GM23338 (cell line): Measurements from ENCODE around the gene SMTNL1. TPM values are rescaled to one million over a fixed set of nuclear protein-coding genes. Genes with fewer than 3 reads are reported as not detected.

ENCODE experiments used
- ATAC-seq: fragments of 200-7000 bp; cut with Tn5 transposase; 3 replicates; pipeline ENCODE4 v1.9.1; 2020
- DNase-seq: peaks from one replicate; pipeline ENCODE4 v3.0.0-alpha.2; 2015; ENCODE audit warnings: low spot score
- H2AFZ ChIP-seq: fragments of 200-600 bp; sonication (generic); 2 replicates; pipeline ENCODE4 v1.8.0; 2016; ENCODE audit warnings: antibody characterized with exemption, mild to moderate bottlenecking, moderate library complexity
- H3F3A ChIP-seq: fragments of 200-600 bp; sonication (generic); replicated peaks from 2 replicates; pipeline ENCODE4 v1.8.0; 2017; ENCODE audit warnings: antibody characterized with exemption, mixed run types, low read depth
- H3K27ac ChIP-seq: fragments of 200-600 bp; sonication (generic); 2 replicates; pipeline ENCODE4 v1.6.1; 2016; ENCODE audit warnings: low read depth
- H3K27me3 ChIP-seq: fragments of 200-600 bp; sonication (generic); 2 replicates; pipeline ENCODE4 v1.8.0; 2016; ENCODE audit warnings: mild to moderate bottlenecking, mixed run types, moderate library complexity; ENCODE audit not compliant: insufficient read depth
- H3K36me3 ChIP-seq: fragments of 200-600 bp; sonication (generic); 2 replicates; pipeline ENCODE4 v1.8.0; 2016; ENCODE audit warnings: mild to moderate bottlenecking; ENCODE audit not compliant: insufficient read depth
- H3K4me1 ChIP-seq: fragments of 200-600 bp; sonication (generic); 2 replicates; pipeline ENCODE4 v1.8.0; 2016; ENCODE audit warnings: mild to moderate bottlenecking, moderate library complexity; ENCODE audit not compliant: insufficient read depth
- H3K4me2 ChIP-seq: fragments of 200-600 bp; sonication (generic); 2 replicates; pipeline ENCODE4 v1.7.1; 2017; ENCODE audit warnings: mixed run types
- H3K4me3 ChIP-seq: fragments of 200-600 bp; sonication (generic); 2 replicates; pipeline ENCODE4 v1.6.1; 2016; ENCODE audit warnings: mixed run types
- H3K79me2 ChIP-seq: fragments of 200-600 bp; sonication (generic); replicated peaks from 2 replicates; pipeline ENCODE4 v1.8.0; 2017; ENCODE audit warnings: mild to moderate bottlenecking; ENCODE audit not compliant: insufficient read depth
- H3K9me2 ChIP-seq: fragments of 200-600 bp; sonication (generic); 2 replicates; pipeline ENCODE4 v1.8.0; 2017; ENCODE audit not compliant: insufficient read depth
- H4K20me1 ChIP-seq: fragments of 200-600 bp; sonication (generic); replicated peaks from 2 replicates; pipeline ENCODE4 v1.8.0; 2017; ENCODE audit warnings: mild to moderate bottlenecking; ENCODE audit not compliant: insufficient read depth
- H3K27ac Mint-ChIP-seq: 2 replicates; pipeline ENCODE4 v1.8.0; 2020; ENCODE audit warnings: inconsistent platforms, mild to moderate bottlenecking, moderate library complexity, mixed read lengths
- H3K27me3 Mint-ChIP-seq: 3 replicates; pipeline ENCODE4 v1.8.0; 2022; ENCODE audit warnings: low read depth, mild to moderate bottlenecking, moderate library complexity, mixed read lengths, inconsistent platforms; ENCODE audit not compliant: insufficient read depth, poor library complexity
- H3K36me3 Mint-ChIP-seq: 3 replicates; pipeline ENCODE4 v1.8.0; 2021; ENCODE audit warnings: low read depth, mild to moderate bottlenecking, inconsistent platforms, moderate library complexity, mixed read lengths
- H3K4me1 Mint-ChIP-seq: 3 replicates; pipeline ENCODE4 v1.8.0; 2020; ENCODE audit warnings: mild to moderate bottlenecking, inconsistent platforms, mixed read lengths
- H3K4me3 Mint-ChIP-seq: 3 replicates; pipeline ENCODE4 v1.8.0; 2021; ENCODE audit warnings: moderate library complexity, mild to moderate bottlenecking, inconsistent platforms, mixed read lengths
- H3K9me3 Mint-ChIP-seq: 3 replicates; pipeline ENCODE4 v1.8.0; 2020; ENCODE audit warnings: moderate library complexity, mild to moderate bottlenecking, inconsistent platforms, mixed read lengths
- EZH2 ChIP-seq: fragments of 200-600 bp; sonication (generic); IDR thresholded peaks from one replicate; pipeline ENCODE4 v1.8.0; 2017; ENCODE audit warnings: antibody characterized with exemption, mild to moderate bottlenecking, low read depth; ENCODE audit not compliant: unreplicated experiment
- EZH2phosphoT487 ChIP-seq: fragments of 200-600 bp; sonication (generic); IDR thresholded peaks from one replicate; pipeline ENCODE4 v1.8.1; 2018; ENCODE audit warnings: antibody characterized with exemption; ENCODE audit not compliant: unreplicated experiment
- POLR2AphosphoS5 ChIP-seq: IDR thresholded peaks from 2 replicates; pipeline ENCODE4 v1.6.1; 2016; ENCODE audit warnings: antibody characterized with exemption, low read depth
- STAT1 ChIP-seq: IDR thresholded peaks from one replicate; pipeline ENCODE4 v1.6.1; 2016; ENCODE audit warnings: antibody characterized with exemption; ENCODE audit not compliant: unreplicated experiment
- ZNF114 ChIP-seq: fragments of 250-450 bp; sonication (Bioruptor Pico); IDR thresholded peaks from 2 replicates; pipeline ENCODE4 v1.5.0; 2020; ENCODE audit warnings: mild to moderate bottlenecking, moderate library complexity
- ZNF331 ChIP-seq: fragments of 250-450 bp; sonication (Bioruptor Pico); IDR thresholded peaks from 2 replicates; pipeline ENCODE4 v1.5.0; 2020; ENCODE audit warnings: low read depth, mild to moderate bottlenecking, moderate library complexity
- polyA plus RNA-seq: library from polyadenylated mRNA; unstranded; fragments of >200 nt; fragmentation: Nextera tagmentation; extraction: Ambion mirVana; gene quantifications from 2 replicates; pipeline ENCODE4 v1.2.1, GENCODE V29; 2016
- total RNA-seq: library from RNA; depleted of rRNA; stranded (reverse); fragments of >200 nt; shearing (Covaris generic); gene quantifications from 2 replicates; pipeline ENCODE4 v1.2.3, GENCODE V29; 2014
- TF ChIP-seq, protein P1 (sequence below): IDR thresholded peaks from 2 replicates; pipeline ENCODE4 v1.6.1; 2016; ENCODE audit warnings: antibody characterized with exemption
- TF ChIP-seq, protein P2 (sequence below), 2 experiments: fragments of 200-600 bp in 1 of 2; sonication (generic) in 1 of 2; conservative IDR thresholded peaks; 2 replicates each; pipeline versions ENCODE4 v1.5.1 to v1.6.1; 2016 to 2017; ENCODE audit warnings: antibody characterized with exemption in 2 of 2, low read depth in 2 of 2, mild to moderate bottlenecking in 2 of 2, moderate library complexity in 1 of 2
- TF ChIP-seq, protein P3 (sequence below): IDR thresholded peaks from one replicate; pipeline ENCODE4 v1.6.1; 2018; ENCODE audit warnings: antibody characterized with exemption; ENCODE audit not compliant: unreplicated experiment

Gene SMTNL1
- total and polyA plus RNA-seq, 2 experiments from 2014 or later: 0.31 to 0.70 TPM

GRCh38 chr11:57596266-57596885, 59.0 kb downstream of the SMTNL1 start:
- Histone ChIP-seq H4K20me1 (no peaks in the 10 kb centered on the region), H3K79me2 (0 out of 2 replicates have a peak, but pooled peaks cover 3% of the 10 kb centered on the region), H3K4me3 (peak overlapping the region; percentile 64; the same call in 1 of the 2 replicates), H3K27ac (peak overlapping the region; percentile 92; the same call in 1 of the 2 replicates), H3K4me2 (peak overlapping the region; percentile 93), H2AFZ (peak overlapping the region; percentile 83; the same call in 1 of the 2 replicates), H3K9me2 (no peaks in the 10 kb centered on the region), H3F3A (peaks cover 17% of the 10 kb centered on the region), H3K27me3 (no peaks in the 10 kb centered on the region), H3K4me1 (peaks cover 11% of the 10 kb centered on the region), H3K36me3 (no peaks in the 10 kb centered on the region)
- Mint-ChIP-seq H3K4me1 (peaks cover 38% of the 10 kb centered on the region), H3K4me3 (no peak overlapping the region; the same call in 2 of the 3 replicates), H3K36me3 (peaks cover 17% of the 10 kb centered on the region), H3K27me3 (peaks cover 14% of the 10 kb centered on the region), H3K27ac (no peak overlapping the region), H3K9me3 (no peaks in the 10 kb centered on the region)
- ATAC-seq (no peak), DNase-seq (no peak)
- TF ChIP-seq ZNF114 (no peak), EZH2 (no peak), ZNF331 (CRISPR knock-in tag) (no peak), POLR2AphosphoS5 (no peak), STAT1 (no peak), EZH2phosphoT487 (no peak)
- TF ChIP-seq, protein P1, sequence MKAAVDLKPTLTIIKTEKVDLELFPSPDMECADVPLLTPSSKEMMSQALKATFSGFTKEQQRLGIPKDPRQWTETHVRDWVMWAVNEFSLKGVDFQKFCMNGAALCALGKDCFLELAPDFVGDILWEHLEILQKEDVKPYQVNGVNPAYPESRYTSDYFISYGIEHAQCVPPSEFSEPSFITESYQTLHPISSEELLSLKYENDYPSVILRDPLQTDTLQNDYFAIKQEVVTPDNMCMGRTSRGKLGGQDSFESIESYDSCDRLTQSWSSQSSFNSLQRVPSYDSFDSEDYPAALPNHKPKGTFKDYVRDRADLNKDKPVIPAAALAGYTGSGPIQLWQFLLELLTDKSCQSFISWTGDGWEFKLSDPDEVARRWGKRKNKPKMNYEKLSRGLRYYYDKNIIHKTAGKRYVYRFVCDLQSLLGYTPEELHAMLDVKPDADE: no peak
- TF ChIP-seq, protein P2, sequence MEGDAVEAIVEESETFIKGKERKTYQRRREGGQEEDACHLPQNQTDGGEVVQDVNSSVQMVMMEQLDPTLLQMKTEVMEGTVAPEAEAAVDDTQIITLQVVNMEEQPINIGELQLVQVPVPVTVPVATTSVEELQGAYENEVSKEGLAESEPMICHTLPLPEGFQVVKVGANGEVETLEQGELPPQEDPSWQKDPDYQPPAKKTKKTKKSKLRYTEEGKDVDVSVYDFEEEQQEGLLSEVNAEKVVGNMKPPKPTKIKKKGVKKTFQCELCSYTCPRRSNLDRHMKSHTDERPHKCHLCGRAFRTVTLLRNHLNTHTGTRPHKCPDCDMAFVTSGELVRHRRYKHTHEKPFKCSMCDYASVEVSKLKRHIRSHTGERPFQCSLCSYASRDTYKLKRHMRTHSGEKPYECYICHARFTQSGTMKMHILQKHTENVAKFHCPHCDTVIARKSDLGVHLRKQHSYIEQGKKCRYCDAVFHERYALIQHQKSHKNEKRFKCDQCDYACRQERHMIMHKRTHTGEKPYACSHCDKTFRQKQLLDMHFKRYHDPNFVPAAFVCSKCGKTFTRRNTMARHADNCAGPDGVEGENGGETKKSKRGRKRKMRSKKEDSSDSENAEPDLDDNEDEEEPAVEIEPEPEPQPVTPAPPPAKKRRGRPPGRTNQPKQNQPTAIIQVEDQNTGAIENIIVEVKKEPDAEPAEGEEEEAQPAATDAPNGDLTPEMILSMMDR (conservative IDR thresholded peaks at IDR 0.05; ENCODE audit: low read depth in 2 of 2): no peak
- TF ChIP-seq, protein P3, sequence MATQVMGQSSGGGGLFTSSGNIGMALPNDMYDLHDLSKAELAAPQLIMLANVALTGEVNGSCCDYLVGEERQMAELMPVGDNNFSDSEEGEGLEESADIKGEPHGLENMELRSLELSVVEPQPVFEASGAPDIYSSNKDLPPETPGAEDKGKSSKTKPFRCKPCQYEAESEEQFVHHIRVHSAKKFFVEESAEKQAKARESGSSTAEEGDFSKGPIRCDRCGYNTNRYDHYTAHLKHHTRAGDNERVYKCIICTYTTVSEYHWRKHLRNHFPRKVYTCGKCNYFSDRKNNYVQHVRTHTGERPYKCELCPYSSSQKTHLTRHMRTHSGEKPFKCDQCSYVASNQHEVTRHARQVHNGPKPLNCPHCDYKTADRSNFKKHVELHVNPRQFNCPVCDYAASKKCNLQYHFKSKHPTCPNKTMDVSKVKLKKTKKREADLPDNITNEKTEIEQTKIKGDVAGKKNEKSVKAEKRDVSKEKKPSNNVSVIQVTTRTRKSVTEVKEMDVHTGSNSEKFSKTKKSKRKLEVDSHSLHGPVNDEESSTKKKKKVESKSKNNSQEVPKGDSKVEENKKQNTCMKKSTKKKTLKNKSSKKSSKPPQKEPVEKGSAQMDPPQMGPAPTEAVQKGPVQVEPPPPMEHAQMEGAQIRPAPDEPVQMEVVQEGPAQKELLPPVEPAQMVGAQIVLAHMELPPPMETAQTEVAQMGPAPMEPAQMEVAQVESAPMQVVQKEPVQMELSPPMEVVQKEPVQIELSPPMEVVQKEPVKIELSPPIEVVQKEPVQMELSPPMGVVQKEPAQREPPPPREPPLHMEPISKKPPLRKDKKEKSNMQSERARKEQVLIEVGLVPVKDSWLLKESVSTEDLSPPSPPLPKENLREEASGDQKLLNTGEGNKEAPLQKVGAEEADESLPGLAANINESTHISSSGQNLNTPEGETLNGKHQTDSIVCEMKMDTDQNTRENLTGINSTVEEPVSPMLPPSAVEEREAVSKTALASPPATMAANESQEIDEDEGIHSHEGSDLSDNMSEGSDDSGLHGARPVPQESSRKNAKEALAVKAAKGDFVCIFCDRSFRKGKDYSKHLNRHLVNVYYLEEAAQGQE: no peak
